OCI-LY1 (cell line): Measurements from ENCODE around the gene MKI67.

Experiments used
- CTCF ChIP-seq: fragments of 200-600 bp; sonication (generic), shearing (Covaris generic); IDR thresholded peaks from 2 replicates; pipeline ENCODE4 v1.5.1; 2017; ENCODE audit warnings: mild to moderate bottlenecking, antibody characterized with exemption, low read length, moderate library complexity, mixed read lengths
- EZH2 ChIP-seq: fragments of 200-600 bp; sonication (generic), shearing (Covaris generic); IDR thresholded peaks from 2 replicates; pipeline ENCODE4 v1.8.0; 2017; ENCODE audit warnings: borderline replicate concordance, mixed run types, mild to moderate bottlenecking, antibody characterized with exemption, low read length, moderate library complexity, mixed read lengths

DNA sequence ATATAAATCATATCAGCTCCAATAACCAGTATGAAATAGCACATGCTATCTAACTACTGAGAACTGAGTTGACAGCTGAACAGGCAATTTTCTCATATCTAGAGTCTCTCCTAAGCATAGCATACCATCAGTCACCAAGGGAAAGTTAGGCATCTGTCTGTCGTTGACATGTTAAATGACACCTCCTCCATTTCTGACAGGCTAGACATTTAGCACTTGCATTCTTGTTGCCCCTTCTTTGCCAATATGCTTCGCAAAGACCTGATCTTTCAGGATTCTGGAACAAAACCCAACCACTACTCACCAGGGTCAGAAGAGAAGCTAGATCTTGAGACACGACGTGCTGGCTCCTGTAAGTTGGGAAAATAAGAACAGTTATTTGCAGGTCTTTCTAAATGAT, 10.0 kb downstream of the MKI67 start:
- no peak for TF ChIP-seq CTCF
- no peak for TF ChIP-seq EZH2
